Mammary epithelial cell (primary cell): ENCODE results near the gene CASK.

Source experiments
- EZH2 ChIP-seq: IDR thresholded peaks from 2 replicates; pipeline ENCODE4 v1.6.1; 2012; ENCODE audit warnings: low read length, inconsistent platforms, borderline replicate concordance
- TF ChIP-seq, protein P1 (sequence below), 2 donors: IDR thresholded peaks in 1 of 2; conservative IDR thresholded peaks in 1 of 2; 2 replicates each; pipeline ENCODE4 v1.5.1; 2011 to 2012; ENCODE audit warnings: inconsistent platforms in 2 of 2, low read length in 2 of 2, mild to moderate bottlenecking in 2 of 2, control low read depth in 1 of 2, low read depth in 1 of 2; ENCODE audit not compliant: insufficient read depth in 1 of 2; ENCODE audit errors: extremely low read depth in 1 of 2

DNA sequence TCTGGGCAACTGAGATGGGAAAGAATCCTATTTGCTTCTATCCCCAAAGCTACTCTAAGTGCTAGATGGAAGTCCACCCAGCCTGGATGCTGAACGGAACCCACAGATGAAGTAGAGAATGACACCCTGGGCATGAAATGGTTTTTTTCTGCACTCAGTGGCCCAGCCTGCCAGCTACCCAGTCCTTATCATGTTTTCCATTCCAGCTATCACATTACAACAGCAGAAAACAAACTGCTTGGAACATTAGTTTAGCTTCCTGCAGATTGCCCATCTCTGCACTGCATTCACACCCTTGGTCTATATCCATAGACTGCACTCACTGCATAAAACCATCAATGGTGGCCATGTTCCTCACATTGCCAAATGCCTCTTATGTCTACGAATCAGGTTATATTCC lies 397.1 kb downstream of the CASK start:
- TF ChIP-seq, protein P1, sequence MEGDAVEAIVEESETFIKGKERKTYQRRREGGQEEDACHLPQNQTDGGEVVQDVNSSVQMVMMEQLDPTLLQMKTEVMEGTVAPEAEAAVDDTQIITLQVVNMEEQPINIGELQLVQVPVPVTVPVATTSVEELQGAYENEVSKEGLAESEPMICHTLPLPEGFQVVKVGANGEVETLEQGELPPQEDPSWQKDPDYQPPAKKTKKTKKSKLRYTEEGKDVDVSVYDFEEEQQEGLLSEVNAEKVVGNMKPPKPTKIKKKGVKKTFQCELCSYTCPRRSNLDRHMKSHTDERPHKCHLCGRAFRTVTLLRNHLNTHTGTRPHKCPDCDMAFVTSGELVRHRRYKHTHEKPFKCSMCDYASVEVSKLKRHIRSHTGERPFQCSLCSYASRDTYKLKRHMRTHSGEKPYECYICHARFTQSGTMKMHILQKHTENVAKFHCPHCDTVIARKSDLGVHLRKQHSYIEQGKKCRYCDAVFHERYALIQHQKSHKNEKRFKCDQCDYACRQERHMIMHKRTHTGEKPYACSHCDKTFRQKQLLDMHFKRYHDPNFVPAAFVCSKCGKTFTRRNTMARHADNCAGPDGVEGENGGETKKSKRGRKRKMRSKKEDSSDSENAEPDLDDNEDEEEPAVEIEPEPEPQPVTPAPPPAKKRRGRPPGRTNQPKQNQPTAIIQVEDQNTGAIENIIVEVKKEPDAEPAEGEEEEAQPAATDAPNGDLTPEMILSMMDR (conservative IDR thresholded peaks at IDR 0.05 in 1 of 2, IDR thresholded peaks at IDR 0.05 in 1 of 2; ENCODE audit: extremely low read depth in 1 of 2, insufficient read depth in 1 of 2, low read depth in 1 of 2, low read length in 2 of 2), result no peak
- TF ChIP-seq EZH2, result no peak
